Caco-2 (cell line): Measurements from ENCODE around the gene ELOA2. TPM values are rescaled to one million over a fixed set of nuclear protein-coding genes. Genes with fewer than 3 reads are reported as not detected.

ENCODE experiments used
- total RNA-seq: library from RNA; stranded (reverse); gene quantifications from 2 replicates; pipeline ENCODE4 v1.2.3, GENCODE V29; 2022

ELOA2 gene
- total RNA-seq, 1 experiment from 2014 or later: not detected

Other genes with a start within 250 kb of the ELOA2 start
- gene PIAS2, start 118.1 kb downstream of the ELOA2 start, total RNA-seq: 16.2 and 16.7 TPM in 2 replicates
- gene KATNAL2, start 118.0 kb downstream of the ELOA2 start, total RNA-seq: not detected in 2 replicates
- 14.7 and 15.5 TPM in 2 replicates for gene HDHD2, start 114.9 kb upstream of the ELOA2 start, total RNA-seq
- gene IER3IP1, start 140.7 kb upstream of the ELOA2 start, total RNA-seq: 5.0 and 5.9 TPM in 2 replicates
- not detected in 2 replicates for gene SKOR2, start 216.0 kb upstream of the ELOA2 start, total RNA-seq